Activated gamma-delta T cell (primary cell): Measurements from ENCODE around the gene NCOA6.
A peak's percentile ranks its signal among the peaks of the same experiment; 100 is the strongest.
"Not testable (repeated sequence)": the region's sequence is repeated elsewhere in the genome, so short reads cannot be mapped to it uniquely, and the experiment has no call there.

ENCODE experiments used
- DNase-seq: peaks from one replicate; lab custom pipeline; 2025; lab: John Stamatoyannopoulos, UW

The NCOA6 gene

DNA sequence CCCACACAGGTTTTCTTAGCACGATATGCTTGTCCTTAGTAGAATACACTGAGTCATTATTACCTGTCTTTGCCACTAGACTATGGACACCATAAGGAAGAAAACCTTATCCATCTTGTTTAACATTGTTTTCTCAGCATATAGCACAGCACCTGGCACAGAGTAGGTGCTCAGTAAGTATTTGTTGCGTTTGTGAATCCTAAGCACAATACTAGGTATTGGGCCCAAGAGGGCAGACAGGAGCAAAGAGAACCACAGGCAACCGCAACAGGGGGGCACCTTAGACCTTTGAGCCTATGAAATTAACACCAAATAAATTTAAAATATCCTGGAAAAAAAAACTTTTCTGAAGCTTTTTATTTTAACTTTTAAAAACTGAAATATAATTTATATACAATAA lies 3.7 kb upstream of the NCOA6 start:
- DNase-seq = no peak

DNA sequence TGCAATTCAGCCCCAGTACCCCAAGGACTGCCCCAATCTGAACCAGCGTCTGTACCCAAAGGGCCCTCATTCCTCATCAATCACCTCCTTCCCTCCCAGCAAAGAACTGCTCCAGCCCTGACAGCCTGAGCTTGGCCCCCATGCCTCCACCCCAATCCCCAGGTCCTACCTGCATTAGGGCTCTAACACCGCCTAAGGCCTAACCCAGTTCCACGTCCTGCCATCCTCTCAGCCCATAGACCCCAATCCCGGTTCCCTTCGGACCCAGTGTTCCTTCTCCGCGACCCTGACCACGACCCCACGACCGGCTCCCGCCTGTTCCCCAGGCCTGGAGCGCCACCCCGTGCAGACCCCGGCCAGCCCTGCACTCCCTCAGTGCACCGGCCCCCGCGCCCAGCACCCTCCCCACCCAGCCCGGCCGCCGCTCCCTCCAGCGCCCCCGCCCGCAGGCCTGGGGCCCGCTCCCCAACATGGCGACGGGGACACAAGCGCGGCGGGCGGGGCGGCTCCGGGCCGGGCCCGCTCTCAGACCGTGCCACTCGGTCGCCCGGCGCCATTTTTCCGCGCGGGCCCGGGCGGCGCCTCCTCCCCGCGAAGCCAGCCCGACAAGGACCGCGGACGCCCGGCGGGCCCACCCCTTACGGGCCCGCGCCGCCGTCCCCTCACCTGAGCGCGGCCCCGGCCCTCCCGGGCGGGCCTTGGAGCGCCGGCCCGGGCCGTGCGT lies 483 bp downstream of the NCOA6 start:
- peak; percentile 55 for DNase-seq

DNA sequence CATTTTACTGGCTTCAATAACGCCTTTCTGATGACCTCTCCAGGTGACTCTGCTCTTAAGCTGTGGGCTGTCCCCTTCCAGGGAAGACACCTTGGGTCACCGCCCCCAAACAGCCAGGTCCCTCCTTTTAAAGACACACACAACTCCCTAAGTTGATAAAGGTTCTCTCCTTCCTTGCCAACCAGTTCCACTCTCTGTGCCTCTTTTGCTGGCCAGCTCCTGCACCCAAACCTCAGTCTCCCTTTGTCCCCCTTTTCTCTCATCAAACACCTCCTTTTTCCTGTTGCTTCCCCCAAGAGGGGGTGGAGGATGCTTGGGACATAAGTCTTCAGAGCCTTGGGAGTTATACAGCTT lies 1.0 kb downstream of the NCOA6 start:
- DNase-seq = no peak

DNA sequence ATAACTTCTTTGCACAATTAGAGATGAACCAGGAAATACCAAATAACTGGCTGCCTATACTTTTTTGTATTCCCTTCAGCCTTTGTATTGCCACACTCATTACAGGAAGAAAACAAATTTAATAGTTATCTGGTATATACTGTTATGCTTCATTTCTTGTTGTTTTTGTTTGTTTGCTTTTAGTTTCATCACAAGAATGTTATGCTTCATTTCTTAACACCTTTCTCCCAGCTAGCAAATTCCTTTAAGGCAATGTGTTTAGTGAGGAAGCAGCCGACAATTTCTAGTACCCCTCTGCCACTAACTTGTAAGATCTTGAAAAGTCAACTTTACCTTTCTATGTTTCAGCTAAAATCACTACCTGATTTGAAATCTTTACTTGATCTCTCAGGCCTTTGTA lies 1.4 kb downstream of the NCOA6 start:
- DNase-seq = no peak

DNA sequence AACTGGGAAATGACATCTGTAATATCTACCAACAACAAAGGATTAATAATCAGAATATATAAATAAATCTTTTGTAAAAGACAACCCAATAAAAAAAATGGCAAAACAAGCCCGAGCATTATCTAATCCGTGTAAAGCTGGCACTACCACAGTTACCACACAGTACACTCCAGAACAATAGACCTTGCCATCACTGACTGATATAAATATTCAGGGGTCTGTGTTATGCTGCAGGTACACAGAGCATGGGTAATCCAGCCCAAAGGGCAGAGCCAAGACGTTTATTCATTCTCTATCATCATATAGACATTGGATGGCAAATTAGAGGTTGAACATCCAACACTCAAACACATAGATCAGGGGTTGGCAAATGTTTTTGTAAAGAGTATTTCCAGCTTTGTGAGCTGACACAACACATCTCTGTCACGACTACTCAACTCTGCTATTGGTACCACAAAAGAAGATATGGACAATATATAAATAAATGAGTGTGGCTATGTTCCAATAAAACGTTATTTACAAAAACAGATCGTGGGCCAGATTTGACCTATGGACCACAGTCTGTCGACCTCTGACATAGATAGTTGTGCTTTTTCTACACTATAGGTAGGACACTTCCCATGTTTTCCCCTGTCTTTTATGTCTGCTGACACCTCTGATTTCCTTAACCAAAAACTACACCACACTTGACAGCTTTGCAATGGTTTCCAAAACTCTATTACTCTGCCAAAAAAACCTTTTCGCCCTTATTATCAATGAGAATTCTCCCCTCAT lies 4.5 kb downstream of the NCOA6 start:
- no peak for DNase-seq

DNA sequence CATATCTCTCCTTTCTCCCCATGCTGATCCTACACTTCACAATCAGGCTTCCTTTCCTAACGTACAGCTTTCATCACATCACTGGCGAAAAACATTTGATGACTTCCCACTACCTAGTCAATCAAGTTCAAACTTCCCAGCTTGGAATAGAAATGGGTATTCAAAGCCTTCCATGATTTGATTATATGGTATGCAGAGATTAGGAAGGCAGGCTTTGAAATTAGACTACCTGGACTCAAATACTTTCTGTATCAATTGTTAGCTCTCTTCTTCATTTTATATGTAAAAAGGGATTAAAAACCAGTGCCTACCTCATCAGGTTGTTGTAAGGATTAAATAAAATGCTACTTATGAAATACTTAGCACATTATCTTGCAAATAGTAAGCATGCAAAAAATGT lies 7.7 kb downstream of the NCOA6 start:
- DNase-seq = no peak

DNA sequence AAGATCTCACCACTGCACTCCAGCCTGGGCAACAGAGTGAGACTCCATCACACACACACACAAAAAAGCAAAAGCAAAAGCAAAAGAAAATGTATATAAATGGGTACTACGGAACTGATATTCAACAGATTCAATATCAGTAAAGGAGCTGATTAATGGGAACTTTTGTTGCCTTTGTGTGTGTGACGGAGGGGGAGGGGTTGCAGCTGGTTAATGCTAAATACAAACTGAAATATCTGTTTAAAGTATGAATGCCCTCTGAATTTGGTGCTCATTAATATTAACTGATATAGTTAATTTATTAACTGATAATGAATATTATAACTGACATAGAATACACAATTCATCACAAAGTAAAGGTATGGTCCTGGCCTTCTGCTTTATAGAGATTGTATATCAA lies 8.4 kb downstream of the NCOA6 start:
- no peak for DNase-seq

DNA sequence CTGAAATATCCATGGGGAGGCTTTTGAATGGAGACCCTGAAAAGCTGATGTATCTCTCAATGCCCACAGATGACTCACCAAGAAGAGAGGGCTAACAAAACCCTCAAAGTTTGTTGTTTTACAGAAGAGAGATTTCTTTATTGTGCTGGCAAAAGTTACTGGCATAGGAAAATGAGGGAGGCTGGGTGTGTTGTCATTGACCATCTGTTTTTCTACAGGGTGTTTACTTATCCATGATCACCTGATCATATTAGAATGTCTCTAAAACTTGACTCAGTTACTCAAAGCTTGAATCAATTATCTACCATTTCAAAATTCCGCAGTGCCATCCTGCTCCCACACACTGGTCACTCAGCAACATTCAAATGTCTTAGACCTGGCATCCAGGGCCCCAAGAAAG lies 9.8 kb downstream of the NCOA6 start:
- DNase-seq = no peak

DNA sequence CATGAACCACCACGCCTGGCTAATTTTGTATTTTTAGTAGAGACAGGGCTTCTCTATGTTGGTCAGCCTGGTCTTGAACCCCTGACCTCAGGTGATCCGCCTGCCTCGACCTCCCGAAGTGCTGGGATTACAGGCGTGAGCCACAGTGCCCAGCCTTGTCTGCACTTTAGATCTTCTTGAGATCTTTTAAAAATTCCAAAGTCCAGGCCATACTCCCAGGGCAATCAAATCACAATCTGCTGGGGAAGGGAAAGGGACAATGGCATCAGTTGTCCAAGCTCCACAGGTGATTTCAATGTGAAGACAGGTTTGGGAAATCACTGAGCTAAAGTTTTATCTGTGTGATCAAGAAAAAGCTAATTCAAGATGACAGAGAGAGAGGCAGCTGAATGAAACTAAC lies 16.9 kb downstream of the NCOA6 start:
- no peak for DNase-seq

DNA sequence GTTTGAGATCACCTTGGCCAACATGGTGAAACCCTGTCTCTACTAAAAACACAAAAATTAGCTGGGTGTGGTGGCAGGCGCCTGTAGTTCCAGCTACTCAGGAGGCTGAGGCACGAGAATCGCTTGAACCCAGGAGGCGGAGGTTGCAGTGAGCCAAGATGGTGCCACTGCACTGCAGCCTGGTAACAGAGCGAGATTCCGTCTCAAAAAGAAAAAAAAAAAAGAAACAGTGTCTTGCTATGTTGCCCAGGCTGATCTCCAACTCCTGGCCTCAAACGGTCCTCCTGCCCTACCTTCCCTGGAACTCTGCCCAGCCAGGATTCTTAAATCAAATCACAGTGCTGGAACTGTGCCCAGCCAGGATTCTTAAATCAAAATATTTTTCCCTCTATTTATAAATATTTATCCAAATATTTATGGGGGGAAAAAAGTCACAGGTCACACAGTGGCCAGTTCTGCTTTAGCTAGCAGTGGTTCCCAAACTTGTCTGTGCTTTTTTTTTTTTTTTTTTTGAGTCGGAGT lies 17.4 kb downstream of the NCOA6 start:
- DNase-seq = not testable (repeated sequence)

DNA sequence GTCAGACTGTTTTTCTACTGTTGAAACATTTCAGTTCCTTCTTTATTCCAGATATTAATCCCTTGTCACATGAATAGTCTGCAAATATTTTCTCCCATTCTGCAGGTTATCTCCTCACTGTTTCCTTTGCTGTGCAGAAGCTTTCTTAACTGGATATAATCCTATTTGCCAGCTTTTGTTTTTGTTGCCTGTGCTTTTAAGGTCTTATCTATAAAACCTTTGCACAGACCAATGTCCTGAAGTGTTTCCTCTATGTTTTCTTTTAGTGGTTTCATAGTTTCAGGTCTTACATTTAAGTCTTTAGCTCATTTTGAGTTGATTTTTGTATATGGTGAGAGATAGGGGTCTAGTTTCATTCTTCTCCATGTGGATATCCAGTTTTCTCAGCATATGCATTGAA lies 19.2 kb downstream of the NCOA6 start:
- no peak for DNase-seq

DNA sequence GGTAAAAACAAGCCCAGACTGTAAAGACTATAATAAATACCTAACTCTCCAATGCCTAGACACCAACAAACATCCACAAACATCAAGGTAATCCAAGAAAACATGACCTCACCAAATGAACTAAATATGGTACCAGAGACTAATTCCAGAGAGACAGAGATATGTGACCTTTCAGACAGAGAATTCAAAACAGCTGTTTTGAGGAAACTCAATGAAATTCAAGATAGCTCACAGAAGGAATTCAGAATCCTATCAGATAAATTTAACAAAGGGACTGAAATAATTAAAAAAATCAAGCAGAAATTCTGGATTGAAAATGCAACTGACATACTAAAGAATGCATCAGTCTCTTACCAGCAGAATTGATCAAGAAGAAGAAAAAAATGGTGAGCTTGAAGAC lies 26.6 kb downstream of the NCOA6 start:
- no peak for DNase-seq

DNA sequence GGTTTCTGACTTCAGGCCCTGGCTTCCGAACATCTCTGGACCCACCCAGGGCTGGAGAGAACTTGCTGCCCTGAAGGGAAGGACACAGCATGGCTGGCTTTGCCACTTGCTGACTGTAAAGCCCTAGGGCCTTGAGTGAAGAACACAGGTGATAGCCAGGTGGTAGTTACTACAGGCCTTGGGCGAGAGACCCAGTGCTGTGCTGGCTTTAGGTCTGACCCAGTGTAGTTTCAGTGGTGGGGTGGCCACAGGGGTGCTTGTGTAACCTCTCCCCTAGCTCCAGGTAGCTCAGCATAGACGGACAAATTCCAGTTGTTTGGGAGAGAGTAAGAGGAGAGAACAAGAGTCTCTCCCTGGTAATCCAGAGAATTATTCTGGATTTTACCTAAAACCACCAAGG lies 27.1 kb downstream of the NCOA6 start:
- no peak for DNase-seq

DNA sequence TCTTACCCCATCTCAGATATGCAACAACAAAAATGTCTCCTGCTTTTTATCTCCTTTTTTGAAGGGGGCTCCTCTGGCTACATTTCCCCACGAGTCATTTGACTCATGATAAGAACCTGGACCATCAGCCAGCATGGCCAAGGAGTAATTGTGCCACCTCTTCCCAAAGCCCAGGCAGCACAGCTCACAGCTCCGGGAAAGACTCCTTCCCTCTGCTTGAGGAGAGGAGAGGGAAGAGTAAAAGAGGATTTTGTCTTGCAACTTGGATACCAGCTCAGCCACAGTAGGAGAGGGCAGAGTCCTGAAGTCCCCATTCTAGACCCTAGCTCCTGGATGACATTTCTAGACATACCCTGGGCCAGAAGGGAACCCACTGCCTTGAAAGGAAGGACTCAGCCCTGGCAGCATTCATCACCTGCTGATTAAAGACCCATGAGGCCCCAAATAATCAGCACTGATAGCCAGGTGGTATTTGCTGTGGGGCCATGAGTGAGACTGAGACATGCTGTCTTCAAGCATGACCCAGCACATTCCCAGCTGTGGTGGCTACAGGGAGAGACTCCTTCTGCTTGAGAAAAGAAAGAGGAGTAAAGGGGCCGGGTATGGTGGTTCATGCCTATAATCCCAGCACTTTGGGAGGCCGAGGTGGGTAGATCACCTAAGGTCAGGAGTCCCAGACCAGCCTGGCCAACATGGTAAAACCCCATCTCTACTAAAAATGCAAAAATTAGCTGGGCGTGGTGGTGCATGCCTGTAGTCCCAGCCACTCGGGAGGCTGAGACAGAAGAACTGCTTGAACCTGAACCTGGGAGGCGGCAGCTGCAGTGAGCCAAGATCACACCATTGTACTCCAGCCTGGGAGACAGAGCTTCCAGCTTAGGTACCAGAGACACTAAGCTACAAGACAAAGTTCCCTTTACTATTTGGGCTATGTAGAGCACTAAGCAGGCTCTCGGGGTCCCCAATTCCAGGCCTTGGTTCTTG lies 28.1 kb downstream of the NCOA6 start:
- DNase-seq = no peak

DNA sequence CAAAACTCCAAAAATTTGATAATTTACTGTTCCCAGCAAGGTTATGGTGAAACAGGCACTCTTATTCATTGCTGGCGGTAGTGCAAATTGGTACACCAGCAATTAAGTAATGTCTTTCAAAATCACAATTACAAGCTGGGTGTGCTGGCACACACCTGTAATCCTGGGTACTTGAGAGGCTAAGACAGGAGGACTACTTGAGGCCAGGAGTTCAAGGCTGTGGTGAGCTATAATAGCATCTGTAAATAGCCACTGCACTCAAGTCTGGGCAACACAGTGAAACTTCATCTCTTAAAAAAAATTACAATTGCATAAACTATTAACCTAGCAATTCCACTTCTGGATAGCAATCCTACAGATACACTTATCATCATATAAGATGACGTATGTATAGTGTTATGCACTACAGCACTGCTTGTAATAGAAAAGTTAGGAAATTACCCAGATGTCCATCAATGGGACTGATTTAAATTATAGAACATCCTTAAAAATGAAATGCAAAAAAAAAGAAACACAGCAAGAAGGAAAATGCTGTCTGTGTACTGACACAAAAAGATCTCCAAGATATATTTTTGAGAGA lies 31.4 kb downstream of the NCOA6 start:
- no peak for DNase-seq

DNA sequence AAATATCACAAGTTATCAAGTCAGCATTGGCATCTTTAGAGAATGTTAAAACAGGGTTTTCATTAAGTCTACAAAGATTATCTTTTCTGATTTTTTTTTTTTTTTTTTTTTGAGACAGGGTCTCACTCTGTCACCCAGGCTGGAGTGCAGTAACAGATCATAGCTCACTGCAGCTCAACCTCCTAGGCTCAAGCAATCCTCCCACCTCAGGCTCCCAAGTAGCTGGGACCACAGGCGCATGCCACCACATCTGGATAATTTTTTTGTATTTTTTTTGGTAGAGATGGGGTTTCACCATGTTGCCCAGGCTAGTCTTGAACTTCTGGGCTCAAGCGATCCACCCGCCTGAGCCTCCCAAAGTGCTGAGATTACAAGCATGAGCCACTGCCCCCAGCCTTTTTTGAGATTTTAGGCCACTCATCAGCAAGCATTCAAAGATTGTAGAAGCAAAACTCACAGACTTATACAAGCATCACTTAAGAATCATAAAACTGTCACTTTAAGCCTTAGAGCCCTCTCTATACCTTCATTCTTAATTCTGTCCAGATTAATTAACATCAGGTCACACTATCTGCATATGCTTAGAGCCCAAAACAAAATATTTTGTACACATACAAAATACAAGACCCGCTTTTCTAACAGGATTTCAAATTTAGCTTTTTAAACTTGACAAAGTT lies 32.6 kb downstream of the NCOA6 start:
- DNase-seq = no peak

DNA sequence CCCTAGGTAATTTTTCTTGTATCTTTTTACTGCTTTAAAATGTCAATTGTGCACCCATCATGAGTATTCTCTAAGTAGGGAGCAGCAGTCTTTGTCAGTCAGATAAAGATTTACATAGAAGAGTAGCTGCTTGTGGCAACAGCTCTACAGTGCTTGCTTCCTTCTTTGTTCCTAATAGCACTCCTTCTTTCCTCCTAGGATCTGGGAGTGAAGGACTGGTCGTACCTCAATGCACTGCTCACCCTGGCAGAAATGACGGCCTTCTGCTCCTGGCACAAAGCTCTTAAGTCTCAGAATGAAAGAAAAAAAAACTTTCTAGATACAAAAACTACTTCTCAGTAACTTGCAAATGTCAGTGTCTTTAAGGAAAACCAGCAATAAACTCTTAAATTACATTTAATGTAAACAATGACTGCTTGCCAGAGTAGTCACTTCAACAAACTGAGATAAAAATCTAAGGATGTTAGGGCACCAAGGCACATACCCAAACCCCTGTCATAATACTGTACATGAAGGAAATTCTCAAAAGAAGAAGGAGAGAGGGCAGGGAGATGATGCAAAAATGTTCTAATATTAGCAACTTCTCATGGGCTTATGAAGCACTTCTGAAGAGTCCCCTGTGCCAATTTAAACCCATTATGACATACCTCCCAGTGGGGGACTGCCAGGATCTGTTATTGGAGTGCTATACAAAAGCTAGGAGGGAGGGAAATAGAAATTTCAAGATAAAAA lies 34.0 kb downstream of the NCOA6 start:
- DNase-seq = no peak

DNA sequence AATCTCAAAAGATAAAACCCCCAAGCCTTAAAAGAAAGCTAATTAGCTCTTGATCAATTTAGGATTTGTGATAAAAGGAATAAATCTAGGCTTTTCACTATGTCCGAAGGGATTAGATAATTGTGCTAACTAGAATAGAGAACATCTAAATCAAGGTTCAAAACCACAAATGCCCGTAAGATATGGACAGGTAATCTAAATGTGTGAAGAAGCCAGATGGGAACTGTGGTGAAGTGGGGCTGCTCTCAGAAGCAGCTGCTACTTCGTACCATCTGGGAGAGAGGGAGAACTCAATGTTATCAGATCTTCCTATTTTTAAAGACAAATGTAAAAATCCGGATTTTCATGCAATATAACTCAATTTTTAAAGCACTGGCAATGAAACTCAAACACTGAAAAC lies 44.2 kb downstream of the NCOA6 start:
- no peak for DNase-seq

DNA sequence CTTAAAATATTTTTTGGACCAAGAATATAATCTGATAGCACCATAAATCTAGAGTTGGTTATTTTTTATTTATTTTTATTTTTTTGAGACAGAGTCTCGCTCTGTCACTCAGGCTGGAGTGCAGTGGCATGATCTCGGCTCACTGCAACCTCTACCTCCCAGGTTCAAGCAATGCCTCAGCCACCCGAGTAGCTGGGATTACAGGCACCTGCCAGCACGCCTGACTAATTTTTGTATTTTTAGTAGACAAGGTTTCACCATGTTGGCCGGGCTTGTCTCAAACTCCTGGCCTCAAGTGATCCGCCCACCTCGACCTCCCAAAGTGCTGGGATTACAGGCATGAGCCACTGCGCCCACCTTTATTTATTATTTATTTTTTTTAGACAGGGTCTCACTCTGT lies 45.2 kb downstream of the NCOA6 start:
- not testable (repeated sequence) for DNase-seq

DNA sequence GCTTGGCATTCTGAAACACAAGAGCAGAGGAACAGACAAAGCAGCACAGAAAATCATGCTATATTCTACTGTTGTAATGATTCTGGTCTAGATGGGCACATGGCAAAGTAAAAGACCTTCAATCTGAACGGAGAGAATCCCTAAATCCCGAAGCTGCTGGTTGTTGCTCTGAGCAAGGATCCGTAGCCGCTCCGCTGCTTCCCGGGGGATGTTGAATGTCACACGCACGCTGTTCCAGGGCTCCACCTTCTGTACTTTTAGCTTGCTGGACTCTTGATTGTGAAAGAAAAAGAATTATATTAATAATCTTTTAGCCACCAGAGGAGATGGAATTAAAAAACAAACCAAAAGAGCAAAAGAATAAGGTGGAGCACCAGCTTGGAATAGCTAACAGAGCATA lies 49.3 kb downstream of the NCOA6 start:
- DNase-seq = no peak

DNA sequence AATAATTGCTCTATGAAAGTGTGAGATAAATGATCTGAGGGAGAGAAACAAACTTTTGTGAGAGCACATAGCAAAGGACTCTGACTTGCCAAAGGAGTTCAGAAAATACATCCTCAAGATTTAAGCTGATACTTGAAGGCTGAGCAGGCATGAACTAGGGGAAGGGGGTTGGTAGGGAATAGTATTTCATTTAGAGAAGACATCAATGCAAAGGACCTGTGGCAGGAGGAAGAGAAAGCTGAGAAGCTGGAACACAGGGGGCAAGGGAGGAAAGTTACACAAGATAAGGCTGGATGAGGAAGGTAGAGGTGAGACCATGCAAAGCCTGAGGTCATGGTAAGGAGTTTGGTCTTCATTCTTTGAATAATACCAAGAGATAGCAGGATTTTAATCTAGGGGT lies 50.6 kb downstream of the NCOA6 start:
- DNase-seq = no peak
